D721Med (cell line): ENCODE results near the gene TRIM43B.
"Not testable (repeated sequence)": the region's sequence is repeated elsewhere in the genome, so short reads cannot be mapped to it uniquely, and the experiment has no call there.

Source experiments
- DNase-seq: peaks from one replicate; pipeline ENCODE4 v3.0.0; 2011; ENCODE audit warnings: low spot score; ENCODE audit not compliant: insufficient read length
- FAIRE-seq: peaks from 2 replicates; lab custom pipeline; 2011; peaks lifted over from hg19 to GRCh38; lab: Jason Lieb, UNC

Gene TRIM43B

GRCh38 chr2:95427196-95427867 lies 57.2 kb downstream of the TRIM43B start:
- FAIRE-seq, DNase-seq: not testable (repeated sequence)
